ENCODE measurements around the gene NME4. TPM values are rescaled to one million over a fixed set of nuclear protein-coding genes. Genes with fewer than 3 reads are reported as not detected.
"Not testable (repeated sequence)": the region's sequence is repeated elsewhere in the genome, so short reads cannot be mapped to it uniquely, and the experiment has no call there.

NME4 gene
- 10 to 100 TPM; 31.7 to 65.0 (median 59.7) TPM for total RNA-seq

DNA sequence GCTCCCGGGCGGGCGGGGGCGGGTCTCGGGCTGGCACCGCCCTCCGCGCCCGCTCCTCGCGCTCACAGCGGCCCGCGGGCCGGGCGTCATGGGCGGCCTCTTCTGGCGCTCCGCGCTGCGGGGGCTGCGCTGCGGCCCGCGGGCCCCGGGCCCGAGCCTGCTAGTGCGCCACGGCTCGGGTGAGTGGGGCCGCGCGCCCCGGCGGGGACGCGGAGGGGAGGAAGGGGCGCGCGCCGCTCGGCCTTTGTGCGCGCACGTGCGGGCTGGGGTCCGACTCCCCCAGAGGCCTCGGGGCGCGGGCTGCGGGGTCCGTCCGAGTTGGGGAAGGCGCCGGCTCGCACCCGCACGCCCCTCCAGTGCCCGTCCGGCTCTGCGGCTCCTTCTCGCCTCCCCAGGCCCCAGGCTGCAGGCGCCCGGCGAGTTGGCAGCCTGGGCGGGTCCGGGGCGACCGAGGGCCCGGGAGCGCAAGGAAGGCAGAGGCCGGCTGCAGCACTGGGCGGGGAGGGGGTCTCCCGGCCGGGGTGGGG is at the start of gene NME4:
Gene NME4, plus strand, starts transcription at position 65 of the 527 bp plus-strand sequence. Its CDS starts 24 bp downstream, at position 89.
- no peaks in the 10 kb centered on the region for H3K9me3 ChIP-seq
- H3K4me3 ChIP-seq (replicated peaks in 1 of 3): peak within 1 kb of the TSS in 1 of 3 donors; percentile 51
- TF ChIP-seq POLR2A (IDR thresholded peaks at IDR 0.05): peak in 1 of 2 donors; percentile 32
- TF ChIP-seq, protein P1, sequence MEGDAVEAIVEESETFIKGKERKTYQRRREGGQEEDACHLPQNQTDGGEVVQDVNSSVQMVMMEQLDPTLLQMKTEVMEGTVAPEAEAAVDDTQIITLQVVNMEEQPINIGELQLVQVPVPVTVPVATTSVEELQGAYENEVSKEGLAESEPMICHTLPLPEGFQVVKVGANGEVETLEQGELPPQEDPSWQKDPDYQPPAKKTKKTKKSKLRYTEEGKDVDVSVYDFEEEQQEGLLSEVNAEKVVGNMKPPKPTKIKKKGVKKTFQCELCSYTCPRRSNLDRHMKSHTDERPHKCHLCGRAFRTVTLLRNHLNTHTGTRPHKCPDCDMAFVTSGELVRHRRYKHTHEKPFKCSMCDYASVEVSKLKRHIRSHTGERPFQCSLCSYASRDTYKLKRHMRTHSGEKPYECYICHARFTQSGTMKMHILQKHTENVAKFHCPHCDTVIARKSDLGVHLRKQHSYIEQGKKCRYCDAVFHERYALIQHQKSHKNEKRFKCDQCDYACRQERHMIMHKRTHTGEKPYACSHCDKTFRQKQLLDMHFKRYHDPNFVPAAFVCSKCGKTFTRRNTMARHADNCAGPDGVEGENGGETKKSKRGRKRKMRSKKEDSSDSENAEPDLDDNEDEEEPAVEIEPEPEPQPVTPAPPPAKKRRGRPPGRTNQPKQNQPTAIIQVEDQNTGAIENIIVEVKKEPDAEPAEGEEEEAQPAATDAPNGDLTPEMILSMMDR (IDR thresholded peaks at IDR 0.05): no peak
- H3K36me3 ChIP-seq: no peaks in the 10 kb centered on the region
- 2% methylated on average over 7 of the region's 75 CpGs; no CpG with 5 or more reads in 1 of the 2 donors for WGBS, 2 donors
- no peaks in the 10 kb centered on the region for H3K27me3 ChIP-seq
- H3K4me1 ChIP-seq: peaks cover 1 to 5% of the 10 kb centered on the region in 2 donors
- peak within 1 kb of the TSS; percentile 47 to 74 (median 61) for H3K27ac ChIP-seq
- intact Hi-C loops (cut with DNase I): no loop called here
- DNase-seq: peak; percentile 27 to 33

DNA sequence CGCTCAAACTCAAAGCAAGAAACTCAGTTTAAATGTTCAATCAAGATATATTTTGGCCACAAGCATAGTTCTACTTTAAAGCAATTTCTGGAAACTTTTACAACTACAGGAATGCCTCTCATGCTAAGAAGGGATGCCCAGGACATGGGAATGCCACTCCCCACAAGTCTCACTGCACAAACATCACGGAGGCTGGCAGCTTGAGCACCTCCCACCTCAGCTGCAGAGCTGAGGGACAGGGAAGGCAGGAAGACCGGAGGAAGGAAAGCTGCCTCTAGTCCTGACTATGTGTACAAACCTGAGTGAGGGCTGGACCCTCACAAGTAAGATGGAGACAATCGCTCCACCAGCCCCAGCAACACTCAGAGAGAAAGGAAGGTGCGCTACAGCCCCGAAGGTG is 49.8 kb upstream of the NME4 start:
- TF ChIP-seq, protein P1 (IDR thresholded peaks at IDR 0.05): no peak
- TF ChIP-seq POLR2A (IDR thresholded peaks at IDR 0.05): no peak
- H3K9me3 ChIP-seq: no peaks in the 10 kb centered on the region
- peaks cover 17 to 25% of the 10 kb centered on the region in 2 donors for H3K4me1 ChIP-seq
- no peaks in the 10 kb centered on the region for H3K27me3 ChIP-seq
- WGBS, 2 donors: 81 to 87% methylated on average over 6 of the region's 6 CpGs
- no peak for DNase-seq
- no peak overlapping the region for H3K4me3 ChIP-seq (replicated peaks in 1 of 3)
- peaks cover 0 to 8% of the 10 kb centered on the region in 2 donors for H3K36me3 ChIP-seq
- H3K27ac ChIP-seq: no peak overlapping the region
- intact Hi-C loops (cut with DNase I): no loop called here

DNA sequence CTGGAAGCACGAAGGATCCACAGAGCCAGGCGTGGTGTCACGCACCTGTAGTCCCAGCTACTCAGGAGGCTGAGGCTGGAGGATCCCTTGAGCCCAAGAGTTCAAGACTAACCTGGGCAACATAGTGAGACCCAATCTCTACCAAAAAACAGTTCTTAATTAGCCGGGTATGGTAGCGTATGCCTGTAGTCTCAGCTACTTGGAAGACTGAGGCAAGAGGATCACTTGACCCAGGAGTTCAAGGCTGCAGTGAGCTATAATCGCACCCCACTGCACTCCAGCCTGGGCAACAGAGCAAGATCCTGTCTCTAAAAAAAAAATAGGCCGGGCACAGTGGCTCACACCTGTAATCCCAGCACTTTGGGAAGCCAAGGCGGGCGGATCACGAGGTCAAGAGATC is 48.5 kb upstream of the NME4 start:
- H3K9me3 ChIP-seq; intact Hi-C loops (cut with DNase I); H3K27me3 ChIP-seq; H3K27ac ChIP-seq; H3K4me3 ChIP-seq (replicated peaks in 1 of 3); H3K36me3 ChIP-seq; DNase-seq: not testable (repeated sequence)
- WGBS, 2 donors: 91 to 94% methylated on average over 10 of the region's 10 CpGs
- H3K4me1 ChIP-seq: peaks cover 20 to 28% of the 10 kb centered on the region in 2 donors

DNA sequence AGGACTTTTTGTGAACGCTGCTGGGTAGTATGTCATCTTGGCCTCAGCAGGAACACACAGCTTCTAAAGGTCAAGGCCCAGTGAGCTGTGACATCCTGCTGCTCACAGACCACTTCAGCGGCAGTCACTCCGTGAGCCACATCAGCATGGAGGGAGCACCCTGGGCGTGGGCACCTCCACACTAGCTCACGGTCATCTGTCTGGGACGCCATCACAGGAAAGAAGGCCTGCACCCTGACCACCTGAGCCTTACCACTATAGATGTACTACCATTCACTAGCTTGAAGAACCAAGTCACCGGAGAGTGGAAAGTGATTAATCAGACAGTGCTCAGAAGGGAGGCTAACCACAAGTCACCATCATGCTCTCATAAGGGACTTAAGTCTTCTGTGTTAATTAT is 47.8 kb upstream of the NME4 start:
- peak; percentile 79 for DNase-seq
- H3K9me3 ChIP-seq: no peaks in the 10 kb centered on the region
- H3K36me3 ChIP-seq: peaks cover 0 to 8% of the 10 kb centered on the region in 2 donors
- H3K27me3 ChIP-seq: no peaks in the 10 kb centered on the region
- TF ChIP-seq POLR2A (IDR thresholded peaks at IDR 0.05): no peak
- TF ChIP-seq, protein P1 (IDR thresholded peaks at IDR 0.05): no peak
- H3K4me1 ChIP-seq: peaks cover 20 to 28% of the 10 kb centered on the region in 2 donors
- H3K27ac ChIP-seq: no peak overlapping the region
- intact Hi-C loops (cut with DNase I): no loop called here
- H3K4me3 ChIP-seq (replicated peaks in 1 of 3): no peak overlapping the region
- WGBS, 2 donors: 30 to 48% methylated on average over 6 of the region's 7 CpGs

DNA sequence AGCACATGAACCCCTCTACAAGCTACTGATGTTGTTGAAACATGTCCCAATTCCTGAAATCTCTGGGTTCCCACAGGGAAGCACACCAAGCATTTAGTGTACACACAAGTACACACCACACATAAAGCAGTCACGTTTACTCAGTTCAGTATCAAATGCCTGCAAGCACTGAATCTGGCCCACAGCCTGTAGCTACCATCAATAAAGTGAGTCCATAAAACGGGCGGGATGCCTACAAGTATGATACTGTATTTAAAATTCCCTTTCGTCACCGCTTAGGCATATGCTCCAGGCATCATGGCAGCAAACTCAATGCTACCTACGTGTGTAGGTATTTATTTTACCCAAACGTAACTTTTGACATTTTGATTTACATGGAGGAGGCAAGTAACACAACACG is 46.8 kb upstream of the NME4 start:
- Histone ChIP-seq H3K4me1 (peaks cover 20 to 28% of the 10 kb centered on the region in 2 donors), H3K27ac (no peak overlapping the region), H3K4me3 (replicated peaks in 1 of 3) (no peak overlapping the region), H3K9me3 (no peaks in the 10 kb centered on the region), H3K27me3 (no peaks in the 10 kb centered on the region), H3K36me3 (peaks cover 0 to 8% of the 10 kb centered on the region in 2 donors)
- DNase-seq: no peak
- TF ChIP-seq, protein P1 (IDR thresholded peaks at IDR 0.05): no peak
- TF ChIP-seq POLR2A (IDR thresholded peaks at IDR 0.05): no peak
- 93 to 94% methylated on average over 8 of the region's 8 CpGs for WGBS, 2 donors
- intact Hi-C loops (cut with DNase I): loop anchor here (5.0 kb wide), 1 partner anchor 118 kb away; the partner anchor contains the start of gene FAM234A

All from thyroid gland (tissue), 4 donors.